NCI-H226 (cell line): ENCODE measurements around the gene ANKFY1.
A peak's percentile ranks its signal among the peaks of the same experiment; 100 is the strongest.
"Not testable (repeated sequence)": the region's sequence is repeated elsewhere in the genome, so short reads cannot be mapped to it uniquely, and the experiment has no call there.

Experiments
- DNase-seq: peaks from one replicate; pipeline ENCODE4 v3.0.0-alpha.2; 2015

Gene ANKFY1

DNA sequence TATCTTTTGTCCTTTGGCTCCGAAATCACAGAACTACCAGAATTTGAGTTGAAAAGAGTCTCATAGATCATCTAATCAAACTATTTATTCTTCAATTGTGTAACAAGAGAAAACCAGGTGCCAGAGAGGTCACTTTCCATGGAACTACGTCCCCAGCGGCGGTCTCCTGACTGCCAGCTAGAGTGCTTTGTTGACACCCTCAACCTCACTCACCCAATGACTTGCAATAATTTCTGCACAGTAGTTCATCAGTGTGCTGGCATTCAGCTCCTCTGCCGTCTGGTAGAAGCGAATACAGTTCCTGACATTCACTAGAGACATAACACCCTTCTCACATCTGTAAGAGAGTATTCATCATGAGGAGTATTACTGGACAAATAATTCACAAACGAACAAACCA, 54.2 kb downstream of the ANKFY1 start:
- DNase-seq = no peak

GRCh38 chr17:4208238-4208637, 55.5 kb downstream of the ANKFY1 start:
- DNase-seq = no peak

DNA sequence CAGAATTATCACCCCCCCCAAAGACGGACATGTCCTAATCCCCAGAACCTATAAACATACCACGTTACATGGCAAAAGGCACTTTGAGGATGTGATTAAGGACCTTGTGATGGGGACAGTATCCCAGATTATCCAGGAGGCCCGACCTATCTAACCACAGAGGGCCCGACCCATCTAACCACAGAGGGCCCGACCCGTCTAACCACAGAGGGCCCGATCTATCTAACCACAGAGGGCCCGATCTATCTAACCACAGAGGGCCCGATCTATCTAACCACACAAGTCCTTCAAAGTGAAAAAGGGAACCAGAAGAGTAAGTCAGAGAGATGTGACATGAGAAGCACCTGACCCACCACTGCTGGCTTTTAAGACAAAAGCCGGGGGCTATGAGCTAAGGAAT, 56.8 kb downstream of the ANKFY1 start:
- DNase-seq = no peak

- DNase-seq = no peak
Measured at GRCh38 chr17:4205917-4206316, 57.9 kb downstream of the ANKFY1 start.

DNA sequence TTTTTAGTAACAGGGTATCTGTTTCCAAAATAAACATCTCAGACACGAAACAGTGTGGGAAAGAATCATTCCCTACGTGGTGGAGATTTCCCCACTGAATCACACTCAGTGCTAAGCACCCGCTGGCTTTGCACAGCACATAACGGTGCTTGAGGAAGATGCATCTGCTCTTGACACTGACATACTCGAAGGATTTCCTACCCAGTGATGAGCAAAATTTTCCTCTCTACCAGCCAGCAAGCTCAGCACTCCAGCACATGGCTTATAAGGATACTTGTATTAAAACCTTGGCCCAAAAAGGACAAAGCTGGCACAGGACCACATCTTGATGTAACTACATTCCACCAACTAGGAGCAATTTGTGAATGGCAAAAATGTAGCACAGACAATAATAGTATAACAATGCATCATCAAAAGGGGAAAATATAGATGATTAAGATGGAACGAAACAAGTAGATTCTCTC, 59.0 kb downstream of the ANKFY1 start:
- DNase-seq = peak; percentile 15

DNA sequence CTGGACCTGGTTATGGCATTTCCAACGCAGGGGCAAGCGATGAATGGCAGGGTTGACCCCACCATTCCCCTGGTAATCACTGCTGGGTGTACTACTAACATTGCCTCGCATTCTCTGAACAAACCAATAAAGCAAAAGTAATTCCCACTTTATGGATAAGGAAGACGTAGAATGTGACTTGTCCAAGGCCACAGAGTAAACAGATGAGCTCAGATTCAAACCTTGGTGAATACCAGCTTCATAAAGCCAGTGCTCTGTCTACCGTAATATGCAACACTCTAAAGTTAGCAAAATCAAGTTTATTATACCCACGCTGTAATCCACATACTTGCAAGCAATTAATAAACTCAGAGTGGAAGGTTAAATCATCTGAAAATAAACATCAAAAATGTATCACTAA, 59.6 kb downstream of the ANKFY1 start:
- DNase-seq = no peak

DNA sequence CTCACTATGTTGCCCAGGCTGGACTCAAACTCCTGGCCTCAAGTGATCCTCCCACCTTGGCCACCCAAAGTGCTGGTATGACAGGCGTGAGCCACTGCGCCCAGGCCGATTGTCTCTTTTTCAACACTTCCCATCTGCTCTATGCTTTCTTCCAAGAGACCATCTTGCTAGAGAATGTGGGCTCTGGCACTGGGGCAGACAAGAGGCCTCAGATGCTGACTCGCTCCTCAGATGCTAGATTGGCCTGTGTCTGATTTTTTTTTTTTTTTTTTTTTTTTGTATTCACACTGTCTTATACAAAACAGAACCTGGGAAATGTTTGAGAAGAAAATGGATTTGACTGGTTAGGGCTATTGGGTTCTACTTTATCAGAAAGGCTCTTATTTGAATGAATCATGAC, 62.6 kb downstream of the ANKFY1 start:
- no peak for DNase-seq

DNA sequence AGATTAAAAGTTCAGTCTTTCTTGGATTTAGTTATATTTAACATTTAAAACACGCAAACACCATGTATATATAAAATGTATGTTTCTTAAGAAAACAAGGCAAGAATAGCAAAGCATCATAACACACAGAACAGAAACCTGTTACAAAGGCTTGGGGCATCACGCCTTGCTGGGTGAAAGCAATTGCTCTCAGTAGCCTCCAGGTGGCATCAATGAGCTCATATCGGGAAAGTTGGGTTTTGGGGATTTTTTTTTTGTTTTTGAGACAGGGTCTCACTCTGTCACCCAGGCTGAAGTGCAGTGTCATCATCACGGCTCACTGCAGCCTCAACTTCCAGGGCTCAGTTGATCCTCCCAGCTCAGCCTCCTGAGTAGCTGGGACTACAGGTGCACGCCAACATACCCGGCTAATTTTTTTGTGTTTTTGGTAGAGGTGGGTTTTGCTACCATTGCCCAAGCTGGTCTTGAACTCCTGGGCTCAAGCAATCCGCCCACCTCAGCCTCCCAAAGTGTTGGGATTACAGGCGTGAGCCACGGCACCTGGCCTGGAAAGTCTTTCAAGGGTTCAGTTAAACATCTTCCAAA, 63.9 kb downstream of the ANKFY1 start:
- DNase-seq = no peak

DNA sequence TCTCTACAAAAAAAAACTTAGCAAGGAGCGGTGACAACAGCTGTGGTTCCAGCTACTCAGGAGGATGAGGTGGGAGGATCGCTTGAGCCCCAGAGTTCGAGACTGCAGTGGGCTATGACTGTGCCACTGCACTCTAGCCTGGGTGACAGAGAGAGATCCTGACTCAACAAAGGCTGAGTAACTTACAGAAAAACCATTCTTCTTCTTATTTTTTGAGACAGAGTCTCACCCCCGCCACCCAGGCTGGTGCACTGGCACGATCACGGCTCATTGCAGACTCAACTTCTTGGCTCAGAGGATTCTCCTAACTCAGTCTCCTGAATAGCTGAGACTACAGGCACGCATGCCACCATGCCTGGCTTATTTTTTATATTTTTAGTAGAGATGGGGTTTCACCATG, 64.8 kb downstream of the ANKFY1 start:
- no peak for DNase-seq

GRCh38 chr17:4195306-4195705, 68.5 kb downstream of the ANKFY1 start:
- DNase-seq = no peak

DNA sequence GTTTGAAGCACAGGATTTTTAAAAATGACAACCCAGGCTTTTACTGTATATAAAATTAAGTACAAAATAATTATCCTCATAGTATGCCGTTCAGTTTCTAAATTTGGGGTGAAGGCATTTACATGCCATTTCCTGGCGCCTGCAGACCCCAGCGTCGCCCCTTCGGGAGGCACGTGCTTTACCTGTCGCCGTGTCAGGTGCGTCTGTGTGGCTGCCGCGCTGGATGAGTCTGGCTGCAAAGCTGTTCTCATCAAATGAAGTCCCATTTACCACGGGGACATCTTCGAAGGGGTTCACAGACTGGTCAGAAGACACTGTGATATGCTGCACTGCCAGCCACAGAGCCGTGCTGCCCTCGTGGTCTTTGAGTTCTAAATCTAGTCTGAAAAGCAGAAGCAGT, 69.0 kb downstream of the ANKFY1 start:
- DNase-seq = no peak

DNA sequence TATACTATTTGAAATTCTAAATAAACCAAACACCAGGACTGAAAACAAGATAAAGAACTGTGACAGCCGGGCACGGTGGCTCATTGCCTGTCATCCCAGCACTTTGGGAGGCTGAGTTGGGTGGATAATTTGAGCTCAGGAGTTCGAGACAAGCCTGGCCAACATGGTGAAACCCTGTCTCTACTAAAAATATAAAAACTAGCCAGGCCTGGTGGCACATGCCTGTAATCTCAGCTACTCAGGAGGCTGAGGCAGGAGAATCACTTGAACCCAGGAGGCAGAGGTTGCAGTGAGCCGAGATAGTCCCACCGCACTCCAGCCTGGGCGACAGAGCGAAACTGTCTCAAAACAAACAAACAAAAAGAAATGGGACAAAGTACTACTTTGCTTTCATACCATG, 73.0 kb downstream of the ANKFY1 start:
- DNase-seq = not testable (repeated sequence)

- no peak for DNase-seq
Measured at GRCh38 chr17:4189280-4189679, 74.5 kb downstream of the ANKFY1 start.

GRCh38 chr17:4188076-4188475, 75.7 kb downstream of the ANKFY1 start:
- DNase-seq = no peak

DNA sequence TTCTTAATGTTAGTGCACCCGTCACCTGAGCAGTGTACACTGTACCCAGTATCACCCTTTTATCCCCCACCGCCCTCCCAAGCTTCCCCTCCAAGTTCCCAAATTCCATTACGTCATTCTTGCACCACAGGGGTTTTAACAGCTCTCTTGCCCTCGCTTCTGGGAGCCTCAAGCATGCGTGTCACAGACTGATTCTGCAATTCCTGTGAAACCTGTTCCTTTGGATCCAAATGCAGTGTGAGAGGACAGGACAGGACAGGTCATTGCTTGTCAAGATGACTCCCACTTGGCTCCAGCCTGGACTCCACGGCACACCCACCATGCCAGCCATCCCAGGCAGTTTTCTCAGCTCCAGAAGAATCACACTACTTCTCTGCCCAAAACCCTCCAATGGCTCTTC, 76.7 kb downstream of the ANKFY1 start:
- DNase-seq = no peak

- DNase-seq = no peak
Measured at GRCh38 chr17:4186357-4186881, 77.4 kb downstream of the ANKFY1 start.

- DNase-seq = no peak
Measured at GRCh38 chr17:4185656-4186055, 78.1 kb downstream of the ANKFY1 start.

GRCh38 chr17:4184811-4185210, 79.0 kb downstream of the ANKFY1 start:
- no peak for DNase-seq

- no peak for DNase-seq
Measured at GRCh38 chr17:4182043-4182442, 81.7 kb downstream of the ANKFY1 start.

DNA sequence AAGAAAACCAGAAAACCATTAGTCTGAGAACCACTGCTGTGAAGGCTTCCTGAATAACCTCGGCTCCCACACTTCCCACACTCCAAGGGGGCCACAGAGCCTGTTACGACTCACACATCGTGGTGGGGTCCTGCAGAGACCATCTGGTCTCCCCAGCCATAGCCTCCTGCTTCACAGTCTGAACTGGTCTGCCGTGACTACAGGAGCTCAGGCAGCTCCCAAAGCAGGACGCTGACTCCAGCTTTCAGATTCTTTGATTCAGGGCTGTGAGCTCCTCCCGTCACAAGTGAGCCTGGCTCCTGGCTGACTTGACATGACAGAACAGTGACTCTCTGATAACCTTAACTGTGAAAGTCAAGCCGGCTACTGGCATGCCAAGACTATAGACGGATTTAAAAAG, 83.0 kb downstream of the ANKFY1 start:
- no peak for DNase-seq

- no peak for DNase-seq
Measured at GRCh38 chr17:4179071-4179470, 84.7 kb downstream of the ANKFY1 start.

GRCh38 chr17:4178651-4179050, 85.1 kb downstream of the ANKFY1 start:
- no peak for DNase-seq

DNA sequence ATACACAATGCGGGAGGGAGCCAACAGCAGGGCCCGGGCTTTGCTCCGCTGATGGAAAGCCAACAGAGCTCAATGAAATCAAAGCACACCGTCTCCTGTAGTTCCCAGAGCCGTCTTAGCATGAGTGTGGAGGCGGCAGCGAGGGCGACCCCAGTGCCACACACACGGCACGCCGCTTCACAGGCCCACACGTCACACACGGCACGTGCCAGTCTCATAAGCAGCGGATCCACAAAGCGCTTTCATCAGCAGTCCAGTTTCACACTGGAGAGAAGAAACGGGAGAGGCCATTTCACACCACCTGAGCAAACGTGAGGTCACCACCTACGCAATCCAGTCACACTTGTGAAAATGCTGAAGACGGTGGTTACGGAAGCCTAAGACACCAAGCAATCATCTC, 86.0 kb downstream of the ANKFY1 start:
- no peak for DNase-seq

DNA sequence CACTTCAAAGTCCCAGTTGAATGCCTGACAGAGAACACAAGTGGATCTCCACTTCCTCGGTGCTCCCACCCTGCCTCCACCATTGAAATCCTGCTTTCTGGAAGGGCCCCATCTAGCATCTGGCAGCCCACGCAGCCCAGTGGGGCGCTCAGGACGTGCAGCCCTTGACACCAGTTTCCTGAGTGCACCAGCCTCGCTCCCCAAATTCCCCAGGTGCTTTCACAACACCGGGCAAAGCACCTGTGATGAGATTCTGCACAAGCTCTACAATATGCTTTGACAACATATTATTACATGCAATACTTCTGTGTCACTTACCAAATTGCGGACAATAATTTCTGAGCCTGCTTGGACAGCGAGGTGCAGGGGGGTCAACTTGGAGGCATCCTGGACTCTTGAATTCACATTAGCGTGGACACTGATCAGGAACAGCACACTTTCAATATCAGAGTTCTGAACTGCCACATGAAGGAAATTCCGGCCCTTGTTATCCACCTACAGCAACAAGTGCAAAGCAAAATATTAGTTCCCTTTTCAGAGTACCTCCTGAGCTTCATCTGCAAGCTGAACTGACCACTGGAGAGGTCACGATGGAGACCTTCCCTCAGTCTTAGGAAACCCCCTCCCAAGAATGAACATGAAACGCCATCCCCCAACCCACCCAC, 86.8 kb downstream of the ANKFY1 start:
- DNase-seq = no peak
